ENCODE data around the gene PRKD3.

PRKD3 gene

DNA sequence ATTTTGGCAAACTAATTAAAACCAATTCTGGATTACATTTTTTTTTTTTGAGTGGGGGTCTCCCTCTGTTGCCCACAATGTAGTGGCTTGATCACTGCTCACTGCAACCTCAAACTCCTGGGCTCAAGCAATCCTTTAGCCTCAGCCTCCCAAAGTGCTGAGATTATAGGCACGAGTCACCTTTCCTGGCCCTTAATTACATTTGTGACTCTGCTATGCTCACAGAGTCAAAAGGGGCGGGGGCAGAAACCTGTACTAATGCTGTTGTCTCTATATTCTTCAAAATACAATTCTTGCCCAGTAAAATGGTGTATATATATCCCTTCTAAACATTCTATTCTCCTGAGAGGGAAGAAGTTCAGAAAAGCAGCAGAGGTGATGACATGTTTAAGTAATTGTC is 23.2 kb downstream of the PRKD3 start:
- TF ChIP-seq POLR2AphosphoS5 (IDR thresholded peaks at IDR 0.05; ENCODE audit: low read depth) (no peak), GABPA (IDR thresholded peaks at IDR 0.05; ENCODE audit: low read depth) (no peak), SPI1 (IDR thresholded peaks at IDR 0.05; ENCODE audit: borderline replicate concordance, low read depth) (no peak)
- TF ChIP-seq, protein P1, sequence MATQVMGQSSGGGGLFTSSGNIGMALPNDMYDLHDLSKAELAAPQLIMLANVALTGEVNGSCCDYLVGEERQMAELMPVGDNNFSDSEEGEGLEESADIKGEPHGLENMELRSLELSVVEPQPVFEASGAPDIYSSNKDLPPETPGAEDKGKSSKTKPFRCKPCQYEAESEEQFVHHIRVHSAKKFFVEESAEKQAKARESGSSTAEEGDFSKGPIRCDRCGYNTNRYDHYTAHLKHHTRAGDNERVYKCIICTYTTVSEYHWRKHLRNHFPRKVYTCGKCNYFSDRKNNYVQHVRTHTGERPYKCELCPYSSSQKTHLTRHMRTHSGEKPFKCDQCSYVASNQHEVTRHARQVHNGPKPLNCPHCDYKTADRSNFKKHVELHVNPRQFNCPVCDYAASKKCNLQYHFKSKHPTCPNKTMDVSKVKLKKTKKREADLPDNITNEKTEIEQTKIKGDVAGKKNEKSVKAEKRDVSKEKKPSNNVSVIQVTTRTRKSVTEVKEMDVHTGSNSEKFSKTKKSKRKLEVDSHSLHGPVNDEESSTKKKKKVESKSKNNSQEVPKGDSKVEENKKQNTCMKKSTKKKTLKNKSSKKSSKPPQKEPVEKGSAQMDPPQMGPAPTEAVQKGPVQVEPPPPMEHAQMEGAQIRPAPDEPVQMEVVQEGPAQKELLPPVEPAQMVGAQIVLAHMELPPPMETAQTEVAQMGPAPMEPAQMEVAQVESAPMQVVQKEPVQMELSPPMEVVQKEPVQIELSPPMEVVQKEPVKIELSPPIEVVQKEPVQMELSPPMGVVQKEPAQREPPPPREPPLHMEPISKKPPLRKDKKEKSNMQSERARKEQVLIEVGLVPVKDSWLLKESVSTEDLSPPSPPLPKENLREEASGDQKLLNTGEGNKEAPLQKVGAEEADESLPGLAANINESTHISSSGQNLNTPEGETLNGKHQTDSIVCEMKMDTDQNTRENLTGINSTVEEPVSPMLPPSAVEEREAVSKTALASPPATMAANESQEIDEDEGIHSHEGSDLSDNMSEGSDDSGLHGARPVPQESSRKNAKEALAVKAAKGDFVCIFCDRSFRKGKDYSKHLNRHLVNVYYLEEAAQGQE (IDR thresholded peaks at IDR 0.05; ENCODE audit: insufficient replicate concordance, low read depth), result no peak
- TF ChIP-seq, protein P2, sequence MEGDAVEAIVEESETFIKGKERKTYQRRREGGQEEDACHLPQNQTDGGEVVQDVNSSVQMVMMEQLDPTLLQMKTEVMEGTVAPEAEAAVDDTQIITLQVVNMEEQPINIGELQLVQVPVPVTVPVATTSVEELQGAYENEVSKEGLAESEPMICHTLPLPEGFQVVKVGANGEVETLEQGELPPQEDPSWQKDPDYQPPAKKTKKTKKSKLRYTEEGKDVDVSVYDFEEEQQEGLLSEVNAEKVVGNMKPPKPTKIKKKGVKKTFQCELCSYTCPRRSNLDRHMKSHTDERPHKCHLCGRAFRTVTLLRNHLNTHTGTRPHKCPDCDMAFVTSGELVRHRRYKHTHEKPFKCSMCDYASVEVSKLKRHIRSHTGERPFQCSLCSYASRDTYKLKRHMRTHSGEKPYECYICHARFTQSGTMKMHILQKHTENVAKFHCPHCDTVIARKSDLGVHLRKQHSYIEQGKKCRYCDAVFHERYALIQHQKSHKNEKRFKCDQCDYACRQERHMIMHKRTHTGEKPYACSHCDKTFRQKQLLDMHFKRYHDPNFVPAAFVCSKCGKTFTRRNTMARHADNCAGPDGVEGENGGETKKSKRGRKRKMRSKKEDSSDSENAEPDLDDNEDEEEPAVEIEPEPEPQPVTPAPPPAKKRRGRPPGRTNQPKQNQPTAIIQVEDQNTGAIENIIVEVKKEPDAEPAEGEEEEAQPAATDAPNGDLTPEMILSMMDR (IDR thresholded peaks at IDR 0.05; ENCODE audit: insufficient read depth, low read length), result no peak
- no peaks in the 10 kb centered on the region for H3K27me3 ChIP-seq (ENCODE audit: insufficient read depth, poor library complexity, severe bottlenecking)
- no peak for DNase-seq (ENCODE audit: low read depth in 1 of 2, low spot score in 1 of 2)
- no peak overlapping the region for H3K4me3 ChIP-seq (replicated peaks; ENCODE audit: insufficient read depth, low read length)
- no peak overlapping the region for H3K27ac ChIP-seq (replicated peaks)

DNA sequence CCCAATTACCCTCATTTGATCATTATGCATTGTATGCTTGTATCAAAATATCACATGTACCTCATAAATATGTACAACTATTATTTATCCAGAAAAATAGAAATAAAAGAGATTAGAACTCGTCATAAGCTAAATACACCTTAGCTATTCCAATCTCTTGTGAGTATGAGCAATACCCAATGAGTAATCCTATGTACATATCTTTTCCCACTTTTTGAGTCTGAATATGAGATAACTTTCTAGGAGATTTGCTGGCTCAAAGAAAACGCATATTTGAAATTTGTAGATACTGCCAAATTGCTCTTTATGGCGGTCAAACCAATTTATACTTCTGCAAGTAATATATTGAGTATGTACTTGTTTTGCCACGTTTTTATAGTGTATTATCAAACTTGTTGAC is 24.1 kb downstream of the PRKD3 start:
- no peak for DNase-seq (ENCODE audit: low read depth in 1 of 2, low spot score in 1 of 2)
- Histone ChIP-seq H3K27me3 (ENCODE audit: insufficient read depth, poor library complexity, severe bottlenecking) (no peaks in the 10 kb centered on the region), H3K27ac (replicated peaks) (no peak overlapping the region), H3K4me3 (replicated peaks; ENCODE audit: insufficient read depth, low read length) (no peak overlapping the region)
- TF ChIP-seq POLR2AphosphoS5 (IDR thresholded peaks at IDR 0.05; ENCODE audit: low read depth) (no peak), GABPA (IDR thresholded peaks at IDR 0.05; ENCODE audit: low read depth) (no peak), SPI1 (IDR thresholded peaks at IDR 0.05; ENCODE audit: borderline replicate concordance, low read depth) (no peak)
- TF ChIP-seq, protein P1 (IDR thresholded peaks at IDR 0.05; ENCODE audit: insufficient replicate concordance, low read depth), result no peak
- TF ChIP-seq, protein P2 (IDR thresholded peaks at IDR 0.05; ENCODE audit: insufficient read depth, low read length), result no peak

DNA sequence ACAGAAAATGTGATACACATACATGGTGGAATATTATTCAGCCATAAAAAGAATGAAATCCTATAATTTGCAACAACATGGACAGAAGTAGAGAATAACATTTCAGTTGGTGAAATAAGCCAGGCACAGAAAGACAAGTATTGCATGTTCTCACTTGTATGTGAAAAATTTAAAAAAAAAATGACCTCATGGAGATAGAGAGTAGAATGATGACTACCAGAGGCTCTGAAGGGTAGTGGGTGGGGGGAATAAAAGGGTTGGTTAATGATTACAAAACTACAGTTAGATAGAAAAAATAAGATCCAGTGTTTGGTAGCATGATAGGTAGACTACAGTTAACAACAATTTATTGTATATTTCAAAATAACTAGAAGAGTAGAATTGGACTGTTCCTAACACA is 24.5 kb downstream of the PRKD3 start:
- Histone ChIP-seq H3K4me3 (replicated peaks; ENCODE audit: insufficient read depth, low read length) (no peak overlapping the region), H3K27me3 (ENCODE audit: insufficient read depth, poor library complexity, severe bottlenecking) (no peaks in the 10 kb centered on the region), H3K27ac (replicated peaks) (no peak overlapping the region)
- no peak for TF ChIP-seq GABPA (IDR thresholded peaks at IDR 0.05; ENCODE audit: low read depth)
- TF ChIP-seq, protein P1 (IDR thresholded peaks at IDR 0.05; ENCODE audit: insufficient replicate concordance, low read depth), result no peak
- TF ChIP-seq, protein P2 (IDR thresholded peaks at IDR 0.05; ENCODE audit: insufficient read depth, low read length), result no peak
- no peak for TF ChIP-seq POLR2AphosphoS5 (IDR thresholded peaks at IDR 0.05; ENCODE audit: low read depth)
- TF ChIP-seq SPI1 (IDR thresholded peaks at IDR 0.05; ENCODE audit: borderline replicate concordance, low read depth), result no peak
- no peak for DNase-seq (ENCODE audit: low read depth in 1 of 2, low spot score in 1 of 2)

All from HL-60 (cell line).